ENCODE results near the gene DKK2.

- no peak for TF ChIP-seq CTCF (IDR thresholded peaks at IDR 0.05; ENCODE audit: low read depth, low read length)
- TF ChIP-seq EZH2phosphoT487 (IDR thresholded peaks at IDR 0.05; ENCODE audit: low read depth) = no peak
Measured at GRCh38 chr4:107058828-107059227, 22.7 kb upstream of the DKK2 start.

All from OCI-LY3 (cell line).